GM18519 (cell line): ENCODE measurements around the gene FBXO39.
"Not testable (repeated sequence)": the region's sequence is repeated elsewhere in the genome, so short reads cannot be mapped to it uniquely, and the experiment has no call there.

Experiments
- ATAC-seq: cut with Tn5 transposase; IDR thresholded peaks from one replicate; pipeline ENCODE4 v1.9.1; 2021; ENCODE audit warnings: mild to moderate bottlenecking, moderate library complexity; ENCODE audit not compliant: unreplicated experiment, low FRiP score

Gene FBXO39

DNA sequence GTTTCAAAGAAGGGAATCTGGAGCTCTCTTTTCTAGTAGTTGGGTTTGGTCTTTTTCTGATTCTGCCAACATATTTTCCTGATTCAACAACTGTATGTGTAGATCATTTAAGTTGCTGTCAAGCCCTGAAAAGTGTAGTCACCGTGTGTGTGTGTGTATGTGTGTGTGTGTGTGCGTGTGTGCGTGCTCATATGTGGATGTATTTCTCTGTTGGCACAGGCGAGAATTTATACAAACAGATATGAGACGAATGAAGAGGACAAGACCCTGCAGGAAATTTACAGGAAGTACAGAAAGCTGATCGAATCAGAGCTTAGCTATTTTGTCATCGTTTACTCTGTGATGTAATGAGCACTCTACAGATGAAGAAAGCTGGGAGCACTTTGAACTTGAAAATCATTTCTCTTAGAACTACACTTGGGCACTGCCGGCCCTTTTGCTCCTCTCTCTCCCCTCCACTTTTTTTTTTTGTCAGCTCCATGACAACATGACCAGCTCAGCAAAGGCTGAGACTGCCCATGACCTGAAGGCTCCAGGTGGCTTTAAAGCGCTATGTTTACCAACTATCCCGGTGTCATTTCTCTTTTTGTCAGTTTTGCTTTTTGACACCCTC, 11.2 kb downstream of the FBXO39 start:
- no peak for ATAC-seq

DNA sequence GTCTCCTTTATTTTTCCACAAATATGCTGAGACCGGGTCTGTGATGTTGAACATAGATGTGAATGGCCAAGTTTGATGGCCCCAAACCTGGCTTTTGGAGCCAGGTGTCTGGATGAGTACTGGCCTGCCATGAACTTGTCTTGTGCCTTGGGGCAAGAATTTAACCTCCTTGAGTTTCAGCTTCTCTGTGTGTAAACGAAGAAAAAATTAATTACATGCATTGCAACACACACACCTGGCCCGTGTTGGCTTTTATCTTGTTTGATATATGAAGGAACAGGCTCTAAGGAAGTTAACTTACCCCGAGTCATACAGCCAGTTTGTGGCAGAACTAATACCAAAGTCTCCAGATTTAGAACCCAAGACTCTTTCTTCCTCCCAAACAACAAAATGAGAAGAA, 13.1 kb downstream of the FBXO39 start:
- no peak for ATAC-seq

DNA sequence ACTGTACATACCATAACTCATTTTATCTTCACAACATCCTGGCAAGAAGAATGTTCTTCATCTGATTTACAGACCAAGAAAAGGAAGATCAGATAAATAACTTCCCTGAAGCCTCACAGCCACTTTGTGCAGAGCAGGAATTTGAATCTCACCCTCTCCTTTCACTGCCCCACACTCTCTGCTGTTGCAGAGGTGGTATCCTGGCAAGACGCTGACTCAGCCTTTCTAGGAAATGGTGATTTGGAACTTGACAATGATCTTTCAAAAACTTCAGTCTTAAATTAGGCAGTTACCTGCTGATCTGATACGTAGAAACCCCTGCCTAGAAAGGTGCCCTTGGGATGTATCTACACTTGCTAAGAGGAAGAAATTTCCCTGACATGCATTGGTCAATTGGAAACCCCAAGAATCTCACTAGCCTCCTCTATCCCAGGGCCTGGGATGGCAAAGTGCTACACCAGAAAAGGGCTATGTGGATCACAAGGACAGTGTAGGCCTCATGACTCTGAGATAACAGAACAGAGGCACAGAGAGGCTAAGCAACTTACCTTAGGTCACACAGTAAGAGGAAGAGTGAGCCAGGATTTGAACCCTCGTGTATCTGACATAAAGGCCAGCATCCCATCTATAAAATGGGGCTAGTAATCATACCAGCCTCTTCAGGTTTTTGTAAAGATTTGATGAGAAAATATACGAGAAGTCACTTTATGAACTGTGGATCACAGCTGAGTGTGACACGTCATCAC, 17.9 kb downstream of the FBXO39 start:
- no peak for ATAC-seq

GRCh38 chr17:6796017-6796886, 20.2 kb downstream of the FBXO39 start:
- no peak for ATAC-seq

DNA sequence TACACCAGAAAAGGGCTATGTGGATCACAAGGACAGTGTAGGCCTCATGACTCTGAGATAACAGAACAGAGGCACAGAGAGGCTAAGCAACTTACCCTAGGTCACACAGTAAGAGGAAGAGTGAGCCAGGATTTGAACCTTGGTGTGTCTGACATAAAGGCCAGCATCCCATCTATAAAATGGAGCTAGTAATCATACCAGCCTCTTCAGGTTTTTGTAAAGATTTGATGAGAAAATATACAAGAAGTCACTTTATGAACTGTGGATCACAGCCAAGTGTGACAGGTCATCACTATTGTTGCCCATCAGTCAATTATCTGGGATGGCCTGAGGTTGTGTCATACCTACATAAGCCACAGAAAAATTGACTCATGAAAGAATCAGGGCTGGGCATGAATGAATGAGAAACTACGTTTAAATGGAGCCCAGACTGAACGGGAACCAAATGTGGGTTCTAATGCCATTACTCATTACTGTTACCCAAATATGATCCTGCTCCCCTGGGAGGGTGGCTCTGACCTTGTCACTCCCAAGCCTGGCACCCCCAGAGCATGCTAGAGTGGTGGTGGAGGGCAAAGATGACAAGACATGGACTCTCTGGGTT, 21.0 kb downstream of the FBXO39 start:
- ATAC-seq: no peak

DNA sequence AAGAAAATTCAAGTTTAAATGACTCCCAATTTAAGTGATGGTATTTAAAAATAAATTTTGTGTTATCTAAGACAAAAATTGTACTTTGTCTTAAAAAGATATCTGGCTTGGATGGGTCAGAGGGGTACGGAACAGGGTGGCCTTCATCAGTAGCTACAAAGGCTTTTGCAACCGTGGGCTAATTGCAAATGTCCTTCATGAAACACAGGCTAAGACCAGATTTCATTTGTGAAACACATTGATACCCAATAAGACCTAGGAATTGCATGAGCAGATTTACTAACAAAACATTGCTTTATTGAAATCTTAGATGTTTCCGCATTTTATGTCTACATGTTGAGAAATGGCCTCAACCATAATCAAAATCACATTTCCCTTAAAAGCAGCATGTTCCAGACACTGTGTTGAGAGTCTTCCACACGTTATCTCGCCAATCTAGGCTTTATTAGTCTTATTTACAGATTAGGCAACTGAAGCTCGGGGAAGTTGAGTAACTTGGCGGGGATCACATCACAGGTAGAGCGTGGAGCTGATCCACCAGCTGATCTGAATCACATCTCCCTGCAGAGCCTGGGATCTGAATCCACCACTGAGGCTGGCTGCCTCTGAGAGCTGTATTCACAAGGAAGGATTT, 21.8 kb downstream of the FBXO39 start:
- ATAC-seq: no peak

DNA sequence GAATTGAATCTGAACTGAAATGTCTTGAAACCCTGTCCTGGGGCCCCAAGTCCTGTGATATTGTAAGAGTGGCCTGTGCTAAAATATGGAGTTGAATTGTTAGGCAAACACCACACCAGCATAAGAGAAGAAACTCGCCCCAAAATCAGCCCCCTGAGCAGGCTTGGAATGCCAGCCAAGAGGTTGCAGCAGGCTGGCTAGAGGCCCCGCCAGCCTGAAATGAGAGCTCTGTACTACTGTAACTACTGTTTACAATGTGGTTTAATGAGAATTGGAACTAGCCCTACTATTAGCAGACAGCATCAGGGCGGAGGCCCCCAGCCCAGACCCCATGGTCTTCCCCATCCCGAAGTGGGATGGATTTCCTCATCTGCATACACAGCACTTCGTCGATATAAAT, 23.7 kb downstream of the FBXO39 start:
- no peak for ATAC-seq

GRCh38 chr17:6800422-6801027, 24.5 kb downstream of the FBXO39 start:
- no peak for ATAC-seq

GRCh38 chr17:6811510-6811909, 35.5 kb downstream of the FBXO39 start:
- no peak for ATAC-seq

GRCh38 chr17:6812295-6812694, 36.3 kb downstream of the FBXO39 start:
- ATAC-seq: no peak

- ATAC-seq: no peak
Observed at GRCh38 chr17:6815775-6816174, 39.8 kb downstream of the FBXO39 start.

GRCh38 chr17:6816368-6816767, 40.4 kb downstream of the FBXO39 start:
- ATAC-seq: not testable (repeated sequence)

DNA sequence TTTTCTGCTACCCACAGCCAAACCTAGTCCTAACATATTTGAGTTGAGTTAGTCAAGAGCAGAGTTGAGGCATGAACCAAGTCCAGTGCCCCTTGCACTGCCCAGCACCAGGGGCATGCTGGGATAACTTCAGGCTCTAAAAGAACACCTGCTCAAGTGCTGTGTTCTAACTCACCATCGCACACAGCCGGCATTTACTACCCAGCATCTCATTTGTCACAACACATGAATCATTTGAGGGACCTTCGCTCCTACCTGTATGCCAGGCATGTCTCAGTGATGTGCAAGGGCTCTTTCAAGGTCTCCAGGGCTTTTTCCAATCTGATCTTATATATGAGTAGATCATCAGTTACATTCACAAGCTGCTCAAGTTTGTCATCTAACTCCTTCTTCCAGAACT, 42.9 kb downstream of the FBXO39 start:
- no peak for ATAC-seq

DNA sequence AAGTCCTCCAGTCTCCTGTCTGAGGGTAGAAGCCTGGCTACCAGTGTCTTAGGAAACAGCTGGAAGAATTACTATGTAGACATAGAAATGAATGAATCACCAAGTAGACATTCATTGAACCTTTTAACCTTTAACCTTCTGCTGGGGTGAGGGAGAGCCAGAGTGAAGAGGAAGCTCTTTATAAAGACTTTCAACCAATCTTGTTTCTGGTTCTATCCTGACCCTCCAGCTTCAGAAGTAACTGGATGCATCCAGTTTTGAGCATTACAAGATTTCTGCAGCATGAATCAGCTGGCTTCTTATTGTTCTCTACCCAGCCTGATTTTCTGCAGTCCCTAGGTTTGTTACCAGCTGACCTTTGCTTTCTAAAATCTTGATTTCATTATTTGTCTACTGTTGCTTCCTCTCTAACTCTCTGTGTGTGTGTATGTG, 47.0 kb downstream of the FBXO39 start:
- no peak for ATAC-seq

GRCh38 chr17:6830383-6830986, 54.5 kb downstream of the FBXO39 start:
- no peak for ATAC-seq

DNA sequence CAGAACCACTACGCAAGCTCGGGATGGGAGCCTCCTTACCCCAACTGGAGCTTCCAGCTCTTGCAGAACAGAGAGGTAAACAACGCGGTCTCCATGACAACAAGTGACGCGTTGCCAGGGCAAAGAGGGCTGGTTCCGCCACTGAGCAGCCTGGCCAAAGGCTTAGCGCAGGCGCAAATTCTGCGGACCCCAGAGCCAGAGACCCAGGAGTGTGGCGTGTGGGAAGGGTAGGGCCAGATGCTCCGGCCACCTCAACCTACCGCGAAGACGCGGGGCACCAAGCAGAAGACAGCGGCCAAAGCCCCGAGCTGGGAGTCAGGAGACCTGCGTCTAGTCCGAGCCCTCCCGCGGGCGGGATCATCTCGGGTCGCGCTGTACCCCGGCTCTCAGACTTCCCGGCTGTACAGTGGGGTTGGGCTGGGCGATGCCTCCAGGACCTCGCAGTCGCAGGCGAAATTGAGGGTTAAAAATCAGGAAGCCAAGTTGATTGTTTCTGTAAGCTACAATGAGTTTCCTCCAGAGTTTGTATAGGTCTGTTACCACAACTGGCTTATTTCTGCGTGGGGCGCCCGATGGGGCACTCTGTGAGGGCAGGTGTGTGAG, 55.7 kb downstream of the FBXO39 start, which contains the start of gene TEKT1:
TEKT1 (minus strand) TSS at position 69 of the 603 bp plus-strand sequence. CDS start 1,353 bp downstream, outside the sequence.
- ATAC-seq: no peak
